K562 (cell line): Measurements from ENCODE around the gene RDH5. TPM values are rescaled to one million over a fixed set of nuclear protein-coding genes. Genes with fewer than 3 reads are reported as not detected.

Experiments used
- CHD4 ChIP-seq: fragments of 200-600 bp; sonication (generic); IDR thresholded peaks from 3 replicates; pipeline ENCODE4 v1.6.1; 2012; ENCODE audit warnings: low read depth, mild to moderate bottlenecking, mixed read lengths, low read length, inconsistent platforms; ENCODE audit not compliant: insufficient read depth, insufficient replicate concordance, poor library complexity, severe bottlenecking
- CSDE1 ChIP-seq, 2 experiments: fragments of 450-650 bp; IDR thresholded peaks; 2 replicates each; pipeline ENCODE4 v1.6.1; 2016; ENCODE audit warnings: mild to moderate bottlenecking in 1 of 2
- E2F3 ChIP-seq: fragments of 250-450 bp; sonication (Bioruptor Pico); IDR thresholded peaks from 2 replicates; pipeline ENCODE4 v1.4.0; 2020; ENCODE audit warnings: mild to moderate bottlenecking
- EZH2 ChIP-seq: IDR thresholded peaks from 2 replicates; pipeline ENCODE4 v1.6.1; 2012; ENCODE audit warnings: low read depth, mild to moderate bottlenecking, inconsistent platforms, low read length, borderline replicate concordance
- GABPA ChIP-seq: fragments of 200-800 bp; sonication (Bioruptor generic); conservative IDR thresholded peaks from 2 replicates; pipeline ENCODE4 v1.6.1; 2016; ENCODE audit warnings: low read depth, missing genetic modification characterization, missing compliant biosample characterization
- HDGF ChIP-seq: fragments of 450-650 bp; IDR thresholded peaks from 2 replicates; pipeline ENCODE4 v1.6.1; 2016
- NCOA1 ChIP-seq: fragments of 450-650 bp; IDR thresholded peaks from 2 replicates; pipeline ENCODE4 v1.6.1; 2016; ENCODE audit warnings: low read depth
- NUFIP1 ChIP-seq: fragments of 450-650 bp; IDR thresholded peaks from 2 replicates; pipeline ENCODE4 v1.6.1; 2018; ENCODE audit not compliant: partially characterized antibody
- POU5F1 ChIP-seq: fragments of 150-350 bp; IDR thresholded peaks from 2 replicates; pipeline ENCODE4 v1.6.1; 2014; ENCODE audit warnings: borderline replicate concordance, low read length, low read depth, mild to moderate bottlenecking; ENCODE audit not compliant: partially characterized antibody
- STAT5B ChIP-seq: fragments of 250-450 bp; sonication (Bioruptor Pico); IDR thresholded peaks from 2 replicates; pipeline ENCODE4 v1.8.0; 2021; ENCODE audit warnings: mild to moderate bottlenecking, inconsistent platforms
- TRIM24 ChIP-seq, 2 experiments: fragments of 450-650 bp; IDR thresholded peaks; 2 replicates each; pipeline ENCODE4 v1.6.1; 2016
- ZFP1 ChIP-seq: fragments of 450-650 bp; formaldehyde crosslinking; IDR thresholded peaks from 2 replicates; pipeline ENCODE4 v1.4.0; 2020; ENCODE audit warnings: mild to moderate bottlenecking, mixed read lengths
- ZNF253 ChIP-seq: fragments of 250-450 bp; sonication (Bioruptor Pico); conservative IDR thresholded peaks from 2 replicates; pipeline ENCODE4 v1.6.1; 2021; ENCODE audit warnings: mild to moderate bottlenecking
- ZNF408 ChIP-seq: fragments of 250-450 bp; sonication (Bioruptor Pico); IDR thresholded peaks from 2 replicates; pipeline ENCODE4 v1.4.0; 2020; ENCODE audit warnings: low read depth, mild to moderate bottlenecking, moderate library complexity
- polyA plus RNA-seq, 8 experiments: library from polyadenylated mRNA; depleted of rRNA in 4 of 8; stranded (reverse) in 5 of 8; unstranded in 3 of 8; fragments of >200 nt; fragmentation: Nextera tagmentation in 2 of 8; fragmentation: Illumina TruSeq in 1 of 8; extraction: Ambion mirVana in 2 of 8; extraction: Trizol in 1 of 8; gene quantifications; 2 replicates each; pipeline versions ENCODE4 v1.2.1 to v1.2.3, GENCODE V29; 2011 to 2014; ENCODE audit warnings: inconsistent platforms in 1 of 8, missing spikeins in 1 of 8
- total RNA-seq, 7 experiments: library from RNA; depleted of rRNA in 6 of 7; stranded (reverse); fragments of >200 nt in 6 of 7; fragmentation: Illumina TruSeq in 2 of 7; extraction: Trizol in 2 of 7; gene quantifications; 2 replicates each; pipeline versions ENCODE4 v1.2.1 to v1.2.3, GENCODE V29; 2011 to 2021; ENCODE audit warnings: low replicate concordance in 1 of 7
- TF ChIP-seq, protein P1 (sequence below): fragments of 200-600 bp; sonication (generic); IDR thresholded peaks from one replicate; pipeline ENCODE4 v1.6.1; 2012; ENCODE audit warnings: mild to moderate bottlenecking, low read depth, low read length, inconsistent platforms
- TF ChIP-seq, protein P2 (sequence below): fragments of 450-650 bp; IDR thresholded peaks from 2 replicates; pipeline ENCODE4 v1.6.1; 2017; ENCODE audit warnings: antibody characterized with exemption

The RDH5 gene
- total and polyA plus RNA-seq, 9 of the 15 experiments (the other 6 are each of a cell fraction or from before 2014, with no cell fraction given), result 0.28 to 2.0 (median 1.1) TPM; not detected in 1

DNA sequence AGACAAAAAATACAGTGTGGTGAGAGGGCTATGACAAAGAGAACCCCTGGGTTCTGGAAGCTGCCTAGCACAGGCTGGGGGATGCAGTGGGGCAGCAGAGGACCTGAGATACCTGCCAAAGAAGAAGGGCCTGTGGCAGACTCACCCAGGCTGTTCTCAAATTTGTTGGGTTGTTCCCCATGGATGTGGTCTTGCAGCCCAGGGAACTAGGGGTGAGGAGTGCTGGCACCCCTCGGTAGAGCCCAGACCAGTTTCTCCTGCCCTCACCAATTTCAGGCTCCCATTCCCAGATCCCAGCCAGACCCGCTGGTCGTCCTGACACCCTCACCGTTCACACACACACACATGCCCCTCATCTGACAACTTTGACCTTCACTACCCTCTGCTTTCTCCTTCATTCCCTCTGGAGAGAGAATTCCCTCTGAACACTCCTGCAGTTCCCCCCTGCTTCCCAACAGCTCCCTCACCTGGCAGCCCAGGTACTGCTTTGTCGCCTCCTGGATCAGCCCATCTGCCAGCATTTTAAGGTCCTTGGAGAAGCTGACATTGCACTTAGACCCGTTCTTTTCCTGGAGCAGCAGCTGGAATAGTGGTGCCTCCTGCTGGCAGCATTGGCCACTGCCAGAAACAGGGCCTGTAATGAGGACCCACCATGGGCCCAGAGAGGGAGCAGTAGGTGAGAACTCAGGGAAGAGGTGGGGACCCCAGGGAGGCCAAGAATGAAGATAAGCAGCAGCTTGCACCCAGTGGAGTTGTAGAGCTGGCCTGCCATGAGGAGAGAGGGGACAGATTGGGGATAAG lies 16.8 kb downstream of the RDH5 start (continued):
- TF ChIP-seq, protein P1, sequence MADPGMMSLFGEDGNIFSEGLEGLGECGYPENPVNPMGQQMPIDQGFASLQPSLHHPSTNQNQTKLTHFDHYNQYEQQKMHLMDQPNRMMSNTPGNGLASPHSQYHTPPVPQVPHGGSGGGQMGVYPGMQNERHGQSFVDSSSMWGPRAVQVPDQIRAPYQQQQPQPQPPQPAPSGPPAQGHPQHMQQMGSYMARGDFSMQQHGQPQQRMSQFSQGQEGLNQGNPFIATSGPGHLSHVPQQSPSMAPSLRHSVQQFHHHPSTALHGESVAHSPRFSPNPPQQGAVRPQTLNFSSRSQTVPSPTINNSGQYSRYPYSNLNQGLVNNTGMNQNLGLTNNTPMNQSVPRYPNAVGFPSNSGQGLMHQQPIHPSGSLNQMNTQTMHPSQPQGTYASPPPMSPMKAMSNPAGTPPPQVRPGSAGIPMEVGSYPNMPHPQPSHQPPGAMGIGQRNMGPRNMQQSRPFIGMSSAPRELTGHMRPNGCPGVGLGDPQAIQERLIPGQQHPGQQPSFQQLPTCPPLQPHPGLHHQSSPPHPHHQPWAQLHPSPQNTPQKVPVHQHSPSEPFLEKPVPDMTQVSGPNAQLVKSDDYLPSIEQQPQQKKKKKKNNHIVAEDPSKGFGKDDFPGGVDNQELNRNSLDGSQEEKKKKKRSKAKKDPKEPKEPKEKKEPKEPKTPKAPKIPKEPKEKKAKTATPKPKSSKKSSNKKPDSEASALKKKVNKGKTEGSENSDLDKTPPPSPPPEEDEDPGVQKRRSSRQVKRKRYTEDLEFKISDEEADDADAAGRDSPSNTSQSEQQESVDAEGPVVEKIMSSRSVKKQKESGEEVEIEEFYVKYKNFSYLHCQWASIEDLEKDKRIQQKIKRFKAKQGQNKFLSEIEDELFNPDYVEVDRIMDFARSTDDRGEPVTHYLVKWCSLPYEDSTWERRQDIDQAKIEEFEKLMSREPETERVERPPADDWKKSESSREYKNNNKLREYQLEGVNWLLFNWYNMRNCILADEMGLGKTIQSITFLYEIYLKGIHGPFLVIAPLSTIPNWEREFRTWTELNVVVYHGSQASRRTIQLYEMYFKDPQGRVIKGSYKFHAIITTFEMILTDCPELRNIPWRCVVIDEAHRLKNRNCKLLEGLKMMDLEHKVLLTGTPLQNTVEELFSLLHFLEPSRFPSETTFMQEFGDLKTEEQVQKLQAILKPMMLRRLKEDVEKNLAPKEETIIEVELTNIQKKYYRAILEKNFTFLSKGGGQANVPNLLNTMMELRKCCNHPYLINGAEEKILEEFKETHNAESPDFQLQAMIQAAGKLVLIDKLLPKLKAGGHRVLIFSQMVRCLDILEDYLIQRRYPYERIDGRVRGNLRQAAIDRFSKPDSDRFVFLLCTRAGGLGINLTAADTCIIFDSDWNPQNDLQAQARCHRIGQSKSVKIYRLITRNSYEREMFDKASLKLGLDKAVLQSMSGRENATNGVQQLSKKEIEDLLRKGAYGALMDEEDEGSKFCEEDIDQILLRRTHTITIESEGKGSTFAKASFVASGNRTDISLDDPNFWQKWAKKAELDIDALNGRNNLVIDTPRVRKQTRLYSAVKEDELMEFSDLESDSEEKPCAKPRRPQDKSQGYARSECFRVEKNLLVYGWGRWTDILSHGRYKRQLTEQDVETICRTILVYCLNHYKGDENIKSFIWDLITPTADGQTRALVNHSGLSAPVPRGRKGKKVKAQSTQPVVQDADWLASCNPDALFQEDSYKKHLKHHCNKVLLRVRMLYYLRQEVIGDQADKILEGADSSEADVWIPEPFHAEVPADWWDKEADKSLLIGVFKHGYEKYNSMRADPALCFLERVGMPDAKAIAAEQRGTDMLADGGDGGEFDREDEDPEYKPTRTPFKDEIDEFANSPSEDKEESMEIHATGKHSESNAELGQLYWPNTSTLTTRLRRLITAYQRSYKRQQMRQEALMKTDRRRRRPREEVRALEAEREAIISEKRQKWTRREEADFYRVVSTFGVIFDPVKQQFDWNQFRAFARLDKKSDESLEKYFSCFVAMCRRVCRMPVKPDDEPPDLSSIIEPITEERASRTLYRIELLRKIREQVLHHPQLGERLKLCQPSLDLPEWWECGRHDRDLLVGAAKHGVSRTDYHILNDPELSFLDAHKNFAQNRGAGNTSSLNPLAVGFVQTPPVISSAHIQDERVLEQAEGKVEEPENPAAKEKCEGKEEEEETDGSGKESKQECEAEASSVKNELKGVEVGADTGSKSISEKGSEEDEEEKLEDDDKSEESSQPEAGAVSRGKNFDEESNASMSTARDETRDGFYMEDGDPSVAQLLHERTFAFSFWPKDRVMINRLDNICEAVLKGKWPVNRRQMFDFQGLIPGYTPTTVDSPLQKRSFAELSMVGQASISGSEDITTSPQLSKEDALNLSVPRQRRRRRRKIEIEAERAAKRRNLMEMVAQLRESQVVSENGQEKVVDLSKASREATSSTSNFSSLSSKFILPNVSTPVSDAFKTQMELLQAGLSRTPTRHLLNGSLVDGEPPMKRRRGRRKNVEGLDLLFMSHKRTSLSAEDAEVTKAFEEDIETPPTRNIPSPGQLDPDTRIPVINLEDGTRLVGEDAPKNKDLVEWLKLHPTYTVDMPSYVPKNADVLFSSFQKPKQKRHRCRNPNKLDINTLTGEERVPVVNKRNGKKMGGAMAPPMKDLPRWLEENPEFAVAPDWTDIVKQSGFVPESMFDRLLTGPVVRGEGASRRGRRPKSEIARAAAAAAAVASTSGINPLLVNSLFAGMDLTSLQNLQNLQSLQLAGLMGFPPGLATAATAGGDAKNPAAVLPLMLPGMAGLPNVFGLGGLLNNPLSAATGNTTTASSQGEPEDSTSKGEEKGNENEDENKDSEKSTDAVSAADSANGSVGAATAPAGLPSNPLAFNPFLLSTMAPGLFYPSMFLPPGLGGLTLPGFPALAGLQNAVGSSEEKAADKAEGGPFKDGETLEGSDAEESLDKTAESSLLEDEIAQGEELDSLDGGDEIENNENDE, result no peak
- no peak for TF ChIP-seq ZNF408 (CRISPR knock-in tag)
- no peak for TF ChIP-seq TRIM24 (IDR thresholded peaks at IDR 0.05)
- TF ChIP-seq NCOA1, result no peak
- no peak for TF ChIP-seq POU5F1
- no peak for TF ChIP-seq GABPA
- TF ChIP-seq NUFIP1, result no peak
- TF ChIP-seq CHD4, result no peak
- TF ChIP-seq E2F3 (CRISPR knock-in tag), result no peak
- no peak for TF ChIP-seq HDGF
- TF ChIP-seq, protein P2, sequence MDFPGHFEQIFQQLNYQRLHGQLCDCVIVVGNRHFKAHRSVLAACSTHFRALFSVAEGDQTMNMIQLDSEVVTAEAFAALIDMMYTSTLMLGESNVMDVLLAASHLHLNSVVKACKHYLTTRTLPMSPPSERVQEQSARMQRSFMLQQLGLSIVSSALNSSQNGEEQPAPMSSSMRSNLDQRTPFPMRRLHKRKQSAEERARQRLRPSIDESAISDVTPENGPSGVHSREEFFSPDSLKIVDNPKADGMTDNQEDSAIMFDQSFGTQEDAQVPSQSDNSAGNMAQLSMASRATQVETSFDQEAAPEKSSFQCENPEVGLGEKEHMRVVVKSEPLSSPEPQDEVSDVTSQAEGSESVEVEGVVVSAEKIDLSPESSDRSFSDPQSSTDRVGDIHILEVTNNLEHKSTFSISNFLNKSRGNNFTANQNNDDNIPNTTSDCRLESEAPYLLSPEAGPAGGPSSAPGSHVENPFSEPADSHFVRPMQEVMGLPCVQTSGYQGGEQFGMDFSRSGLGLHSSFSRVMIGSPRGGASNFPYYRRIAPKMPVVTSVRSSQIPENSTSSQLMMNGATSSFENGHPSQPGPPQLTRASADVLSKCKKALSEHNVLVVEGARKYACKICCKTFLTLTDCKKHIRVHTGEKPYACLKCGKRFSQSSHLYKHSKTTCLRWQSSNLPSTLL, result no peak
- TF ChIP-seq CSDE1 (IDR thresholded peaks at IDR 0.05), result no peak
- no peak for TF ChIP-seq ZFP1 (CRISPR knock-in tag)
- no peak for TF ChIP-seq ZNF253 (CRISPR knock-in tag)
- TF ChIP-seq STAT5B (CRISPR knock-in tag), result no peak
- TF ChIP-seq EZH2, result no peak
